A673 (cell line): ENCODE results near the gene SLC3A2. TPM values are rescaled to one million over a fixed set of nuclear protein-coding genes. Genes with fewer than 3 reads are reported as not detected.

Experiments used
- BruUV-seq: library from RNA; stranded (reverse); fragments of 400-500 nt; replicated peaks from 2 replicates; lab custom pipeline; 2021; lab: Mats Ljungman, UMichigan
- CTCF ChIA-PET: fragments of 300-600 bp; sonication (Branson Sonifier 250); formaldehyde crosslinking; loops from one replicate; lab custom pipeline; 2022; ENCODE audit warnings: antibody characterized with exemption; lab: Charles Lee
- POLR2A ChIA-PET: fragments of 300-600 bp; sonication (Branson Sonifier 250); formaldehyde crosslinking; loops from one replicate; lab custom pipeline; 2022; ENCODE audit warnings: antibody characterized with exemption; ENCODE audit not compliant: low non-redundant PET; lab: Charles Lee
- DNase-seq: peaks from one replicate; pipeline ENCODE4 v3.0.0-alpha.2; 2015; ENCODE audit warnings: low spot score
- H3K27ac ChIP-seq: fragments of 200-600 bp; sonication (generic); 2 replicates; pipeline ENCODE4 v1.5.1; 2016; ENCODE audit warnings: mixed run types, low read depth, mild to moderate bottlenecking, mixed read lengths, antibody characterized with exemption, low read length; ENCODE audit not compliant: poor library complexity, severe bottlenecking
- H3K27me3 ChIP-seq: fragments of 200-600 bp; sonication (generic); replicated peaks from 2 replicates; pipeline ENCODE4 v1.6.1; 2017; ENCODE audit warnings: mixed run types, low read depth, mild to moderate bottlenecking, mixed read lengths, antibody characterized with exemption, low read length; ENCODE audit not compliant: insufficient read depth, poor library complexity
- H3K36me3 ChIP-seq: fragments of 200-600 bp; sonication (generic); 2 replicates; pipeline ENCODE4 v1.6.1; 2016; ENCODE audit warnings: mixed run types, mild to moderate bottlenecking, mixed read lengths, antibody characterized with exemption, low read length; ENCODE audit not compliant: insufficient read depth, poor library complexity, severe bottlenecking
- H3K4me1 ChIP-seq: fragments of 200-600 bp; sonication (generic); 2 replicates; pipeline ENCODE4 v1.6.1; 2017; ENCODE audit warnings: mixed run types, mild to moderate bottlenecking, mixed read lengths, antibody characterized with exemption, low read length; ENCODE audit not compliant: insufficient read depth, poor library complexity, severe bottlenecking
- H3K4me3 ChIP-seq: fragments of 200-600 bp; sonication (generic); 2 replicates; pipeline ENCODE4 v1.5.1; 2016; ENCODE audit warnings: low read depth, mixed run types, mild to moderate bottlenecking, mixed read lengths, low read length; ENCODE audit not compliant: poor library complexity, severe bottlenecking
- H3K9me3 ChIP-seq: fragments of 200-600 bp; sonication (generic); 2 replicates; pipeline ENCODE4 v1.6.1; 2016; ENCODE audit warnings: mixed run types, low read depth, mild to moderate bottlenecking, mixed read lengths, antibody characterized with exemption, low read length; ENCODE audit not compliant: poor library complexity, severe bottlenecking
- EZH2 ChIP-seq: fragments of 200-600 bp; sonication (generic); IDR thresholded peaks from 2 replicates; pipeline ENCODE4 v1.6.1; 2017; ENCODE audit warnings: borderline replicate concordance, low read depth, mild to moderate bottlenecking, mixed read lengths, antibody characterized with exemption, low read length; ENCODE audit not compliant: poor library complexity, severe bottlenecking
- intact Hi-C: fragments of 100-400 bp; cut with micrococcal nuclease; formaldehyde crosslinking; loops from one replicate; pipeline ENCODE4 v1.10.0; 2022; ENCODE audit not compliant: unreplicated experiment
- total RNA-seq: library from RNA; stranded (reverse); gene quantifications from 2 replicates; pipeline ENCODE4 v1.2.3, GENCODE V29; 2021
- TF ChIP-seq, protein P1 (sequence below): fragments of 300-800, 200-600 bp; sonication (generic); conservative IDR thresholded peaks from 2 replicates; pipeline ENCODE4 v1.5.1; 2017; ENCODE audit warnings: low read depth, mild to moderate bottlenecking, antibody characterized with exemption, low read length, moderate library complexity, mixed read lengths

The SLC3A2 gene
- total RNA-seq, 1 experiment from 2014 or later, result 511 TPM

DNA sequence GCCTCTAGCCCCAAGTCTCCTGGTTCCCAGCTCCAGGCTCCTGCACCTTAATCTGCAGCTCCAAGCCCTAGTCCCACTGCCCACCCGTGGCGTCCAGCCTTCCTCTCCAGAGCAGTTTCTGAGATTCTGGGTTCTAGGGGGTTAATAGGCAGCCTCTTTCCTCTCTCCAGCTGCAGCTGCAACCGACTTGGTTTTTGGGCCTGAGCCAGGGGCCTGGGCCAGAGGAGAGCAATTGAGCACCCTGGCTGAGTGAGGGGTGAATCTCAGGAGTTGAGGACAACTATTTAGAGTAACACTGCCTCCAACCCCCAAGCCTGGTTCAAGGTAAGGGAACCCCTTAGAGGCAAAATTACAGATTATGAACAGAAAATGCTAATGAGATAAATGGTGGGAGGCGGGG is 49.5 kb downstream of the SLC3A2 start:
- no peak for TF ChIP-seq EZH2
- TF ChIP-seq, protein P1, sequence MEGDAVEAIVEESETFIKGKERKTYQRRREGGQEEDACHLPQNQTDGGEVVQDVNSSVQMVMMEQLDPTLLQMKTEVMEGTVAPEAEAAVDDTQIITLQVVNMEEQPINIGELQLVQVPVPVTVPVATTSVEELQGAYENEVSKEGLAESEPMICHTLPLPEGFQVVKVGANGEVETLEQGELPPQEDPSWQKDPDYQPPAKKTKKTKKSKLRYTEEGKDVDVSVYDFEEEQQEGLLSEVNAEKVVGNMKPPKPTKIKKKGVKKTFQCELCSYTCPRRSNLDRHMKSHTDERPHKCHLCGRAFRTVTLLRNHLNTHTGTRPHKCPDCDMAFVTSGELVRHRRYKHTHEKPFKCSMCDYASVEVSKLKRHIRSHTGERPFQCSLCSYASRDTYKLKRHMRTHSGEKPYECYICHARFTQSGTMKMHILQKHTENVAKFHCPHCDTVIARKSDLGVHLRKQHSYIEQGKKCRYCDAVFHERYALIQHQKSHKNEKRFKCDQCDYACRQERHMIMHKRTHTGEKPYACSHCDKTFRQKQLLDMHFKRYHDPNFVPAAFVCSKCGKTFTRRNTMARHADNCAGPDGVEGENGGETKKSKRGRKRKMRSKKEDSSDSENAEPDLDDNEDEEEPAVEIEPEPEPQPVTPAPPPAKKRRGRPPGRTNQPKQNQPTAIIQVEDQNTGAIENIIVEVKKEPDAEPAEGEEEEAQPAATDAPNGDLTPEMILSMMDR, result no peak
- intact Hi-C loops, result no loop called here
- Histone ChIP-seq H3K27ac (no peak overlapping the region), H3K9me3 (no peaks in the 10 kb centered on the region), H3K27me3 (no peaks in the 10 kb centered on the region), H3K4me3 (no peak overlapping the region), H3K36me3 (no peaks in the 10 kb centered on the region), H3K4me1 (peaks cover 3% of the 10 kb centered on the region)
- POLR2A ChIA-PET, result interaction anchor here (0.5 kb wide), 1 partner anchor 29 kb away, joined by 3 read pairs; no protein-coding TSS in a partner anchor
- no peak for DNase-seq
- BruUV-seq, result no TSS peak
- CTCF ChIA-PET, result no interaction called here

DNA sequence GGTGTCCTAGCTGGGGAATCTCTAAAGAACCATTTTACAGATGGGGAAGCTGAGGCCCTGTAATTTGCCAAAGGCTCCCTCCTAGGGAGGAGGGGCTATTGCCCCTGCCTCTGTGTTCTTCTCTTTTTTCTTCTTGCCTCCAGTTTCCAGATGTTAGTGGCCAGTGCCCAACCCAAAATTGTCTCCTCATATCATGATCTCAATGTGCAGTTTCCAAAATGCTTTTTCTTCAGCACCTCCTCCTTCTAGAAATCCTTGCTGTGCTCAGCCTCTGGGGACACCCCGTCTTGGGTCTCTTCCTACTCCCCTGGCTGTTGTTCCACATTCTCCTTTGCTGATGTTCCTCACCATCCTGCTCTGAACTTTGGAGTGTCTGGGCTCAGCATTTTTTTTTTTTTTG is 50.0 kb downstream of the SLC3A2 start:
- no TSS peak for BruUV-seq
- H3K4me1 ChIP-seq, result peaks cover 3% of the 10 kb centered on the region
- CTCF ChIA-PET, result interaction anchor here (0.5 kb wide), 1 partner anchor 519 kb away, joined by 3 read pairs; no protein-coding TSS in a partner anchor
- no peaks in the 10 kb centered on the region for H3K27me3 ChIP-seq
- intact Hi-C loops, result no loop called here
- DNase-seq, result no peak
- H3K36me3 ChIP-seq, result no peaks in the 10 kb centered on the region
- TF ChIP-seq EZH2, result no peak
- TF ChIP-seq, protein P1, result no peak
- H3K4me3 ChIP-seq, result no peak overlapping the region
- no peak overlapping the region for H3K27ac ChIP-seq
- POLR2A ChIA-PET, result interaction anchor here (0.7 kb wide), 1 partner anchor 41 kb away, joined by 3 read pairs; no protein-coding TSS in a partner anchor
- no peaks in the 10 kb centered on the region for H3K9me3 ChIP-seq

- peak; percentile 70 for DNase-seq
- ChIA-PET CTCF (interaction anchor here (1.0 to 1.1 kb wide), 3 partner anchors 29 to 92 kb away, joined by 3 to 4 read pairs (median 3); no protein-coding TSS in a partner anchor), POLR2A (interaction anchor here (0.6 to 0.7 kb wide), 3 partner anchors 9 to 591 kb away, joined by 3 to 5 read pairs (median 3); no protein-coding TSS in a partner anchor)
- BruUV-seq, result no TSS peak
- intact Hi-C loops, result no loop called here
- H3K27me3 ChIP-seq, result no peaks in the 10 kb centered on the region
- TF ChIP-seq, protein P1, result no peak
- TF ChIP-seq EZH2, result no peak
- no peaks in the 10 kb centered on the region for H3K36me3 ChIP-seq
- H3K27ac ChIP-seq, result no peak overlapping the region
- H3K4me1 ChIP-seq, result peaks cover 3% of the 10 kb centered on the region
- H3K9me3 ChIP-seq, result no peaks in the 10 kb centered on the region
- H3K4me3 ChIP-seq, result no peak overlapping the region
Measured at GRCh38 chr11:62931499-62932278, 51.0 kb downstream of the SLC3A2 start.
